ENCODE results near the gene DNAAF2.
A peak's percentile ranks its signal among the peaks of the same experiment; 100 is the strongest.
"Not testable (repeated sequence)": the region's sequence is repeated elsewhere in the genome, so short reads cannot be mapped to it uniquely, and the experiment has no call there.

Gene DNAAF2

DNA sequence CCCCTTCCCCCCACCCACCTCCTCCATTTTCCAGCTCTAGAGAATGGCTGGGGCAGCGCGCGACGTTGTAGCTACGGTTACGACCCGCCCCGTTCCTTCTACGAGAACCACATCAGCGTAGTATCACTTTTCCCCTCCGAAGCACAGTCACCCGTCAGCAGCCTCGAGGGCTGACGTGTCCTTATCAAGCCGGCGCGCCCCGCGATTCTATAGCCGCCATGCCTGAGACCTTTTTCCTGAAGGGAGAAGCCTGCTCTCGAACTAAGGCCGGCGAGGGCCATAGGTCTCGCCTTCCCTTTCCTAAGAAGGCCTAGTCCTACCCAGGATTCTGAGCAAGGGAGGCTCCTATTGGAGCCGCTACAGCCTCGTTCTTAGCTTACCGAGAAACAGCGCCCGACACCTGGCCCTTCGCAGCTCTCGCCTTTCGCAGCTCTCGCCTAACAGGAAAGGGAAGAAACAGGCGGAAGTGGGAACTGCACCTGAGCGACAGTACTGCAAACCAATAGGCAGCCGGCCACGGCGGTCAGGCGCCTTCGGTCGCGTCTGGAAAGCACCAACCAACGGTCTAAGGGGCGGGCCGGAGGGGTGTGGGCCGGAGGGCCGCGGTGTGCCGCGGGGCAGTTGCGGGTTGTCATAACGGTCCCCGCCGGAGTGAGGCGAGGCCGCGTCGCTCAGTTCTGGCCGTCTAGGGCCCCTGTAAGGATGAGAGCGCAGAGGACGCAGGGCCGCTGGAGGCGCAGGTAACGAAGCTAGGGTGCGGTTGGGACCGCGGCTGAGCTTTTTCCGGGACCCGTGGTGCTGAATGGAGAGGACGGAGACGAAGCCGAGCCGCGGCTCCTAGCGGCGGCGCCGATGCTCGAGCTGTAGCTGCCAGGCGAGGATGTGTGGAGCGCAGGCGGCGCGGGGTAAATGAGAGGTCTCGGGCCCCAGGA, 14.6 kb downstream of the DNAAF2 start, which contains the start of the genes MGAT2 and RPL36AL:
TSS of gene MGAT2 (plus strand) at position 618 of the 932 bp plus-strand sequence. CDS start 470 bp downstream, outside the sequence.
TSS of gene RPL36AL (minus strand) at position 445 of the 932 bp plus-strand sequence. CDS start 1,522 bp downstream, outside the sequence.
- peak; percentile 92 for DNase-seq

DNA sequence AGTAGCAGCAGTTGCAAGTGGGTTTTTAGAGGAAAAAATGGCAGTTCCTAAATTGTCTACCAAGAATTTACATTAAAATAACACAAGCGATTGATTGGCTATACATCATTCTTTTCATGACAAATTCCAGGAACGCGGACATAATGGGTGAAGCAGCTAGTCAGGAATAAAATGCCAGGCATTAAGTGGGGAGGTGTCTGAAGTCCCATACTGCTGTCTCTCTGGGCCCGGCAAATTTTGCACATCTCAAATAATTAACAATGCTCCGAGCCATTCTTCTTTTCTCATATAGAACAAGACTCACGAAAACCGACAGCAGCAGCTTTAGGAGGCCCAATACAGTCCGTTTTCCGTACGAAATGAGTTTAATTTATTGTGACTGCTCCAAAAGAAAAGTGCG, 15.3 kb downstream of the DNAAF2 start:
- DNase-seq, result no peak

GRCh38 chr14:49619273-49619672, 15.8 kb downstream of the DNAAF2 start:
- not testable (repeated sequence) for DNase-seq

DNA sequence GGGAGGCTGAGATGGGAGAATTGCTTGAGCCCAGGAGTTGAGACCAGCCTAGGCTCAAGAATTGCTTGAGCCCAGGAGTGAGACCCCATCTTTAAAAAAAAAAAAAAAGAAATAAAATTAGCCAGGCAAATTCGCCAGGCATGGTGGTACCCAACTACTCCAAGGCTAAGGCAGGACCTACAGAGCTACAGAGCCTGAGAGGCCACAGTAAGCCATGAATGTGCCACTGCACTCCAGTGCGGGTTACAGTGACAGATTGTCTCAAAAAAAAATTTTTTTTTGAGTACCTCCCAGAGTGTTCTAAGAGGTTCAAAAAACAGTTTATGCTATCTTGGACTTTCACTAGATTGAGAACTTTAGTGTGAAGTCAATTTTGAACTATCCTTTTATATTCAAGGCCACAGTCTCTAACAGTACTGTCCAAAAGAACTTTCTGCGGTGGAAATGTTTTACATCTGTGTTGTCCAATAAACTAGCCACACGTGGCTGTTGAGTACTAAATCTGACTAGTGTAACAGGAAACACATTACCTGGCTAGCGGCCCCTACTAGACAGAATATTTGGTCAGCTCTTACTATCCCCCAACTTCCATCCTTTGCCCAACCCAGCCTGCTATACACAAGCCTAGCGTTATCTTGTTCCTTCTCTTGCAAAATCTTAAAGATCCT, 17.1 kb downstream of the DNAAF2 start:
- DNase-seq, result no peak

GRCh38 chr14:49615776-49616175, 19.3 kb downstream of the DNAAF2 start:
- DNase-seq, result no peak

GRCh38 chr14:49614196-49614595, 20.8 kb downstream of the DNAAF2 start:
- DNase-seq, result no peak

- DNase-seq, result no peak
These were observed 22.4 kb downstream of the DNAAF2 start for GRCh38 chr14:49612671-49613070.

- no peak for DNase-seq
These were observed 22.8 kb downstream of the DNAAF2 start for GRCh38 chr14:49612251-49612650.

DNA sequence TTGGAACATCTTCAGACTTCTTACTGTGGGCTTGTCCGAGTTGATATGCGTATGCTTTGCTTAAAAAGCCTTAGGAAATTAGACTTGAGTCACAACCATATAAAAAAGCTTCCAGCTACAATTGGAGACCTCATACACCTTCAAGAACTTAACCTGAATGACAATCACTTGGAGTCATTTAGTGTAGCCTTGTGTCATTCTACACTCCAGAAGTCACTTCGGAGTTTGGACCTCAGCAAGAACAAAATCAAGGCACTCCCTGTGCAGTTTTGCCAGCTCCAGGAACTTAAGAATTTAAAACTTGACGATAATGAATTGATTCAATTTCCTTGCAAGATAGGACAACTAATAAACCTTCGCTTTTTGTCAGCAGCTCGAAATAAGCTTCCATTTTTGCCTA, 27.5 kb downstream of the DNAAF2 start:
- no peak for DNase-seq

- peak; percentile 72 for DNase-seq
These were observed 36.4 kb downstream of the DNAAF2 start, which contains the start of gene LRR1 for GRCh38 chr14:49598485-49599300. LRR1 (plus strand) TSS chr14:49598940; CDS start chr14:49599021, 81 bp downstream.

DNA sequence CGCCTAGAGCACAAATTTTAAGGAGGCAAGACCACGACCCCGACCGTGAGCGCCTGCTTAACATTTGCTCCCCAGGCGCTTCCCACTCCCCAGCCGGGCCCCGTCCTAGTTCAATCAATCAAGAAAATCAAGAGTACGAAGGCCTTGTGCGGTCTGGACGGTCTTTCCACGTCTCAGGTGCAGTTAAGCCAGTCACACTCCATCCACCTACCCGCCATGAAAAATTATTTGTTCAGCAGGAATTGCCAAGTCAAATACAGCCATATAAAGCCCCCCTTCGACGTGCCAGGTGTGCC, 36.9 kb downstream of the DNAAF2 start:
- DNase-seq, result no peak

DNA sequence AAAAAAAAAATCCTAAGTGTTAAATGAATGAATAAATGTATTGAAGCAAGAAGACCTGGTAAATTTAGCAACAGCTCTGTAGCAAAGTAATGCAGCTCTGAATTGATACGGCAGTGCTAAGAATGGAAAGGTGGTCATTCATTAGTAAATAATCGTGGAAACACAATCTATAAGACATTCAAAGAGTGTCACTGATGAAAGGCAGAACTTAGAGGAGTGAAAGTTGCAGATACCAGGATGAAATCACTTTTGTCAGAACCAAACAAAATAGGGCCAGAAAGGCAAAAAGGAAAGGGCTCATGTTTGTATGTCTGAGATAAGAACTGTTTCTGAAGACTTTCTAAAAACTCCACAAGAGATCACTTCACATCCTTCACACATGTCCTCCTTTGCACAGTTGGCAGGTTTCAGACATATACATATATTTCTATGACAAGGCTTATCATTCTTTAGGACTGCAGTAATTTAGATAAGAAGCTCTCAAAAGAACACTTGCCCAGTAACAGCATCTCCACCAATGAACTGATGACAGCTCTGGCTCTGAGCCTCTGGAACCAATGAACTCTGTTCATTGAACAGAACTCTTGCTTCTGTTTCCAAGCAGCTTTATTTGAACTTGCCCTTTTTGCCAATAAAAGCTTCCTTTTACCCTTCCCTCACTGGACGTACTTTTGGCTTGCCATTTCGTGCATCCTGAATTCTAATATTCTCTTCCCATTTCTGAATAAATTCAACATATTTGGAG, 40.5 kb downstream of the DNAAF2 start:
- no peak for DNase-seq

DNA sequence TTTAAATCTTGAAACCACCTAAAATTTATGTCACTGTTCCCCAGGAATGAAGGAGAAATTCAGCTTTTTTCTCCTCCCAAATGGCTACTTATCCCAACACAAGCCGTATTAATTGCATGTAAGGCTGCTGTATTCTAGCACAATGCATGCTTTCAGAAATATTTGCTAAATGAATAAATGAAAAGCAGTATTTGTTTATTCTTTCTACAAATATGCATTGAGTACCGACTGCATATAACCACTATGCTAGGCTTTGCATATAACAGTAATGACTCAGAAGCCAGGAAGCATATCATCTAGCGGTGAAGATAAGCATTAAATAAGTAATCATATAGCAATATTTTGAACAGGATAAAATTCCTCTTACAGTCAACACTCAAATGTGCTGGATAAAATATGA, 42.0 kb downstream of the DNAAF2 start:
- DNase-seq, result no peak

GRCh38 chr14:49589387-49589786, 45.7 kb downstream of the DNAAF2 start:
- DNase-seq, result no peak

GRCh38 chr14:49586673-49587460, 48.2 kb downstream of the DNAAF2 start:
- DNase-seq, result peak; percentile 51

- peak; percentile 97 for DNase-seq
These were observed 49.0 kb downstream of the DNAAF2 start, which contains the start of gene RPS29 for GRCh38 chr14:49585803-49586672. RPS29 (minus strand) TSS chr14:49586380; CDS start chr14:49586346, 34 bp downstream.

- DNase-seq, result not testable (repeated sequence)
These were observed 49.9 kb downstream of the DNAAF2 start for GRCh38 chr14:49584981-49585640.

DNA sequence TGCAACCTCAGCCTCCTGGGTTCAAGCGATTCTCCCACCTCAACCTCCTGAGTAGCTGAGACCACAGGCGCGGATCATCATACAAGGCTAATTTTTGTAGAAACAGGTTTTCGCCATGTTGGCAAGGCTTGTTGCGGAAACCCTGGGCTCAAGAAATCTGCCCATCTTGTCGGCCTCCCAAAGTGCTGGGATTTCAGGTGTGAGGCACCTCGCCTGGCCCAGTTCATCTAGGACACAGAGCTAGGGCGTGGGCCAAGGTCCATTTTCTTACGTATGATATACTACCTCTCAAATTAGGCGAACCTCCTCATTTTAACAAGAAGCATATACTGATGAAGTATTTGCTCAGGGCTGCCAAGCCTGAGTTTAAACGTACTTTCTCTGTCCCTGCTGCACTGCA, 51.0 kb downstream of the DNAAF2 start:
- DNase-seq, result no peak

DNA sequence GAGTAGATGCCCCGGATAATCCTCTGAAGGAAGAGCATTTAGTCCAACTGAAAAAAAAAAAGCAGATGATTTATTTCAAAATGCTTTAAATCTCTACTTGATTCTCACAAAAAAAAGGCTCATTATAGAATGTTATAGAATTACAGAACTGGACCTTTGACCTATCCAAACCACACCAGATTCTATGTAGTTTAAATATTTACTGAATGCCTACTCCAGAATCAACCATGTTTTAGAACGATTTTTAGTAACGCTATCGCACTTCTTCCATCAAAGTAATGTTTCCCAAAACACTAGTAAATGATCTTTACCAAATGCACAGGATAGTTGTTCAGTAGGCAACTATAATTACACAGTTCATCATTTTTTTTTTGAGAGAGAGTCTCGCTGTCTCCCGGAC, 51.4 kb downstream of the DNAAF2 start:
- DNase-seq, result no peak
